HCT116 (cell line): ENCODE results near the gene CD2BP2. TPM values are rescaled to one million over a fixed set of nuclear protein-coding genes. Genes with fewer than 3 reads are reported as not detected.

ENCODE experiments used
- ATAC-seq: fragments of 200-7000 bp; cut with Tn5 transposase; 2 replicates; pipeline ENCODE4 v1.9.1; 2020; ENCODE audit warnings: mild to moderate bottlenecking, moderate library complexity
- BruUV-seq: library from RNA; stranded (reverse); fragments of 400-500 nt; replicated peaks from 2 replicates; lab custom pipeline; 2021; lab: Mats Ljungman, UMichigan
- CTCF ChIA-PET: fragments of 300-600 bp; sonication (Branson Sonifier 250); formaldehyde crosslinking; loops from one replicate; lab custom pipeline; 2021; ENCODE audit warnings: antibody characterized with exemption; lab: Charles Lee
- POLR2A ChIA-PET: fragments of 300-600, 350-600 bp; sonication (Branson Sonifier 250); formaldehyde crosslinking; loops from one replicate; lab custom pipeline; 2021; ENCODE audit warnings: antibody characterized with exemption; lab: Charles Lee
- RAD21 ChIA-PET, 2 experiments: fragments of 300-600 bp; sonication (Branson Sonifier 250); formaldehyde crosslinking; loops; one replicate each; lab custom pipeline; 2023; ENCODE audit warnings: low total read pairs in 2 of 2; ENCODE audit not compliant: uncharacterized antibody in 2 of 2, unreplicated experiment in 2 of 2, low non-redundant PET in 1 of 2; lab: Charles Lee
- DNase-seq: peaks from one replicate; pipeline ENCODE4 v3.0.0-alpha.2; 2010; ENCODE audit warnings: low read depth, low spot score
- H2AFZ ChIP-seq: fragments of 200-600 bp; shearing (Covaris generic), sonication (generic); 2 replicates; pipeline ENCODE4 v1.6.1; 2017; ENCODE audit warnings: low read depth, mixed run types, mixed read lengths, antibody characterized with exemption, low read length; ENCODE audit not compliant: poor library complexity, severe bottlenecking
- H3K27ac ChIP-seq: 2 replicates; pipeline ENCODE4 v1.5.1; 2012; ENCODE audit warnings: low read depth, low read length
- H3K27me3 ChIP-seq: fragments of 200-600 bp; sonication (generic); 2 replicates; pipeline ENCODE4 v1.6.1; 2016; ENCODE audit warnings: mixed run types, low read length, mixed read lengths; ENCODE audit not compliant: insufficient read depth
- H3K36me3 ChIP-seq, 2 experiments: fragments of 200-500 bp in 1 of 2; fragments of 200-600 bp in 1 of 2; sonication (Bioruptor generic) in 1 of 2; sonication (generic) in 1 of 2; 2 replicates each; pipeline versions ENCODE4 v1.5.1 to v1.6.1; 2014 to 2016; ENCODE audit warnings: low read length in 2 of 2, inconsistent platforms in 1 of 2, mixed read lengths in 1 of 2, mixed run types in 1 of 2; ENCODE audit not compliant: insufficient read depth in 2 of 2, control insufficient read depth in 1 of 2
- H3K4me1 ChIP-seq, 2 experiments: fragments of 200-600 bp in 1 of 2; sonication (generic) in 1 of 2; 2 replicates each; pipeline versions ENCODE4 v1.5.1 to v1.6.1; 2012 to 2017; ENCODE audit warnings: low read length in 2 of 2, inconsistent platforms in 1 of 2, mild to moderate bottlenecking in 1 of 2, mixed read lengths in 1 of 2, mixed run types in 1 of 2, moderate library complexity in 1 of 2; ENCODE audit not compliant: insufficient read depth in 2 of 2, control insufficient read depth in 1 of 2
- H3K4me2 ChIP-seq: fragments of 200-600 bp; sonication (generic); 2 replicates; pipeline ENCODE4 v1.6.1; 2017; ENCODE audit warnings: mixed run types, low read length, mixed read lengths
- H3K4me3 ChIP-seq, 2 experiments: fragments of 200-600 bp in 1 of 2; sonication (generic) in 1 of 2; replicated peaks in 1 of 2; 2 replicates each; pipeline ENCODE4 v1.5.1; 2011 to 2016; ENCODE audit warnings: low read length in 2 of 2, control low read depth in 1 of 2, low read depth in 1 of 2, mild to moderate bottlenecking in 1 of 2, mixed read lengths in 1 of 2, mixed run types in 1 of 2
- H3K79me2 ChIP-seq: fragments of 200-600 bp; sonication (generic); 2 replicates; pipeline ENCODE4 v1.6.1; 2017; ENCODE audit warnings: mild to moderate bottlenecking, mixed run types, low read length, moderate library complexity, mixed read lengths; ENCODE audit not compliant: insufficient read depth
- H3K9ac ChIP-seq: fragments of 200-600 bp; sonication (generic); 2 replicates; pipeline ENCODE4 v1.6.1; 2016; ENCODE audit warnings: low read length, mixed read lengths
- H3K9me2 ChIP-seq: fragments of 200-600 bp; sonication (generic), shearing (Covaris generic); 2 replicates; pipeline ENCODE4 v1.6.1; 2017; ENCODE audit warnings: mixed run types, mild to moderate bottlenecking, moderate library complexity; ENCODE audit not compliant: insufficient read depth
- H3K9me3 ChIP-seq, 2 experiments: fragments of 200-500 bp in 1 of 2; fragments of 200-600 bp in 1 of 2; sonication (Bioruptor generic) in 1 of 2; sonication (generic) in 1 of 2; 2 replicates each; pipeline ENCODE4 v1.6.1; 2014 to 2017; ENCODE audit warnings: low read length in 2 of 2, mixed read lengths in 2 of 2, inconsistent platforms in 1 of 2, low read depth in 1 of 2, mild to moderate bottlenecking in 1 of 2, mixed run types in 1 of 2, moderate library complexity in 1 of 2; ENCODE audit not compliant: control insufficient read depth in 1 of 2, insufficient read depth in 1 of 2
- H4K20me1 ChIP-seq: fragments of 200-600 bp; sonication (generic), shearing (Covaris generic); 2 replicates; pipeline ENCODE4 v1.6.1; 2017; ENCODE audit warnings: mixed run types, mild to moderate bottlenecking, moderate library complexity; ENCODE audit not compliant: insufficient read depth
- CBX3 ChIP-seq: IDR thresholded peaks from 2 replicates; pipeline ENCODE4 v1.6.1; 2012; ENCODE audit warnings: low read depth
- CEBPB ChIP-seq: IDR thresholded peaks from 2 replicates; pipeline ENCODE4 v1.6.1; 2012; ENCODE audit warnings: low read depth
- EZH2 ChIP-seq: fragments of 200-600 bp; sonication (generic); IDR thresholded peaks from 2 replicates; pipeline ENCODE4 v1.6.1; 2017; ENCODE audit warnings: antibody characterized with exemption, mixed run types
- EZH2phosphoT487 ChIP-seq: fragments of 200-600 bp; IDR thresholded peaks from 2 replicates; pipeline ENCODE4 v1.6.1; 2018; ENCODE audit warnings: antibody characterized with exemption, borderline replicate concordance
- FOSL1 ChIP-seq: IDR thresholded peaks from 2 replicates; pipeline ENCODE4 v1.6.1; 2012; ENCODE audit warnings: low read depth
- JUND ChIP-seq: IDR thresholded peaks from 2 replicates; pipeline ENCODE4 v1.6.1; 2012
- POLR2A ChIP-seq: IDR thresholded peaks from 2 replicates; pipeline ENCODE4 v1.7.0; 2011; ENCODE audit warnings: borderline replicate concordance; ENCODE audit not compliant: insufficient read depth, insufficient read length; ENCODE audit errors: extremely low read depth
- RAD21 ChIP-seq: IDR thresholded peaks from 2 replicates; pipeline ENCODE4 v1.6.1; 2012; ENCODE audit warnings: low read depth, mild to moderate bottlenecking
- SIN3A ChIP-seq: IDR thresholded peaks from 2 replicates; pipeline ENCODE4 v1.6.1; 2012; ENCODE audit warnings: low read depth
- SRF ChIP-seq: IDR thresholded peaks from 2 replicates; pipeline ENCODE4 v1.6.1; 2012; ENCODE audit warnings: low read depth
- YY1 ChIP-seq: IDR thresholded peaks from 2 replicates; pipeline ENCODE4 v1.6.1; 2011; ENCODE audit warnings: low read length, low read depth, moderate library complexity, mild to moderate bottlenecking; ENCODE audit not compliant: insufficient replicate concordance; ENCODE audit errors: extremely low read depth
- ZNF274 ChIP-seq: fragments of 200-500 bp; sonication (Bioruptor generic); IDR thresholded peaks from 2 replicates; pipeline ENCODE4 v1.6.1; 2014; ENCODE audit warnings: mild to moderate bottlenecking, low read depth, low read length, inconsistent platforms
- intact Hi-C: fragments of 100-400 bp; cut with micrococcal nuclease; formaldehyde crosslinking; loops from 2 replicates; pipeline ENCODE4 v1.10.0; 2022
- total RNA-seq: library from RNA; stranded (reverse); gene quantifications from one replicate; pipeline ENCODE4 v1.2.1, GENCODE V29; 2021; ENCODE audit not compliant: unreplicated experiment
- TF ChIP-seq, protein P1 (sequence below): IDR thresholded peaks from 2 replicates; pipeline ENCODE4 v1.6.1; 2012; ENCODE audit warnings: low read depth
- TF ChIP-seq, protein P2 (sequence below): IDR thresholded peaks from 2 replicates; pipeline ENCODE4 v1.6.1; 2012
- TF ChIP-seq, protein P3 (sequence below): IDR thresholded peaks from 2 replicates; pipeline ENCODE4 v1.6.1; 2011; ENCODE audit warnings: mild to moderate bottlenecking, low read length, moderate library complexity; ENCODE audit not compliant: insufficient replicate concordance; ENCODE audit errors: extremely low read depth
- TF ChIP-seq, protein P4 (sequence below), 3 experiments: fragments of 200-600 bp in 1 of 3; sonication (generic) in 1 of 3; IDR thresholded peaks in 2 of 3; conservative IDR thresholded peaks in 1 of 3; 2 replicates each; pipeline ENCODE4 v1.5.1; 2012 to 2017; ENCODE audit warnings: low read depth in 2 of 3, low read length in 2 of 3, antibody characterized with exemption in 1 of 3, borderline replicate concordance in 1 of 3, control low read depth in 1 of 3, mild to moderate bottlenecking in 1 of 3, mixed read lengths in 1 of 3, mixed run types in 1 of 3, moderate library complexity in 1 of 3; ENCODE audit not compliant: insufficient read depth in 1 of 3
- TF ChIP-seq, protein P5 (sequence below): IDR thresholded peaks from 2 replicates; pipeline ENCODE4 v1.6.1; 2012

CD2BP2 gene
- total RNA-seq, 1 experiment from 2014 or later = 51.8 TPM

DNA sequence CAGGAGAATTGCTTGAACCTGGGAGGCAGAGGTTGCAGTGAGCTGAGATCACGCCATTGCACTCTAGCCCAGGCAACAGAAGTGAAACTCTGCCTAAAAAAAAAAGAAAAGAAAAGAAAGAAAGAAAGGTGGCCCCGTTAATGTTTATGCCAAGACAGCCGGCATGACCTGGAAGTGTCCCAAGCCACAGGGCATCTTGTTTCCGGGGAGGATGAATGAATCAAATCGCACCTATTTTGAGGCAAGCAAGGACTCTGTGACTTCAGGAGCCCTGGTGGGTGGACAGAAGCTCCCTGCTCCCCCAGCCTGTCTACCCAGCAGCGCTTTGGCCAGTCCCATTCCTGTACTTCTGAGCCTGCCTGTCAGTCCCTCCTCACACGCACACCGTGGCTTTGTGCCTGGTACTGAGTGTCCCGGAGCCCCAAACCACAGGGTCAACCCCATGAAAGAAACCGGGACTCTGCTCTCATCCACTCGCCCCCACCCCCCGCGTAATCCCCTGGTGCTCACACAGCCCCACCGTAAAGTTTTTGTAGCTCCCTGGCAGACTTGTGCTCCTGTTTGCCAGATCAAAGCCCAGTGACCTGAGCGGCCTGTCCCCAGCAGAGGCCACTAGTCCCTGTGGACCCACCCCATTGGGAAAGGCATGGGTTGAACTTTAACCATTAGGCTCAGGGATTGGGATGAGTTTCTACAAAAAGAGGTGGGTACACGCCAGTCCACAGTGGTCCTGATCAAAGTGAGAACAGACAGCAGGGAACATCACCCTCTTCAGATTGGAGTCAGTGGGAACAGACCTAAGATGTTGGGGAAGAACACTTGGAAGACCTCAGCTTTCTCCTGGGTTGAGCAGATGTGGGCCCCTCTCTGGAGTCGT is 19.3 kb downstream of the CD2BP2 start:
- Histone ChIP-seq H3K4me1 (peaks cover 8 to 10% of the 10 kb centered on the region in 2 experiments; a peak in 3 of 4 replicates), H3K27me3 (no peaks in the 10 kb centered on the region), H3K9ac (peak overlapping the region; percentile 70), H3K9me2 (no peaks in the 10 kb centered on the region), H3K36me3 (no peaks in the 10 kb centered on the region), H3K9me3 (no peaks in the 10 kb centered on the region), H3K27ac (peak overlapping the region; percentile 92), H3K4me3 (peak overlapping the region; percentile 35 to 63), H3K79me2 (peaks cover 5% of the 10 kb centered on the region), H2AFZ (no peak overlapping the region), H3K4me2 (peak overlapping the region; percentile 70), H4K20me1 (no peaks in the 10 kb centered on the region)
- TSS peak; percentile 77 for BruUV-seq
- POLR2A ChIA-PET = interaction anchor here (1.2 to 1.3 kb wide), 2 partner anchors 35 to 72 kb away, joined by 5 read pairs; partner anchors contain the start of genes TBC1D10B and ZNF771
- no peak for DNase-seq
- no peak for ATAC-seq
- TF ChIP-seq EZH2 = no peak
- TF ChIP-seq, protein P1, sequence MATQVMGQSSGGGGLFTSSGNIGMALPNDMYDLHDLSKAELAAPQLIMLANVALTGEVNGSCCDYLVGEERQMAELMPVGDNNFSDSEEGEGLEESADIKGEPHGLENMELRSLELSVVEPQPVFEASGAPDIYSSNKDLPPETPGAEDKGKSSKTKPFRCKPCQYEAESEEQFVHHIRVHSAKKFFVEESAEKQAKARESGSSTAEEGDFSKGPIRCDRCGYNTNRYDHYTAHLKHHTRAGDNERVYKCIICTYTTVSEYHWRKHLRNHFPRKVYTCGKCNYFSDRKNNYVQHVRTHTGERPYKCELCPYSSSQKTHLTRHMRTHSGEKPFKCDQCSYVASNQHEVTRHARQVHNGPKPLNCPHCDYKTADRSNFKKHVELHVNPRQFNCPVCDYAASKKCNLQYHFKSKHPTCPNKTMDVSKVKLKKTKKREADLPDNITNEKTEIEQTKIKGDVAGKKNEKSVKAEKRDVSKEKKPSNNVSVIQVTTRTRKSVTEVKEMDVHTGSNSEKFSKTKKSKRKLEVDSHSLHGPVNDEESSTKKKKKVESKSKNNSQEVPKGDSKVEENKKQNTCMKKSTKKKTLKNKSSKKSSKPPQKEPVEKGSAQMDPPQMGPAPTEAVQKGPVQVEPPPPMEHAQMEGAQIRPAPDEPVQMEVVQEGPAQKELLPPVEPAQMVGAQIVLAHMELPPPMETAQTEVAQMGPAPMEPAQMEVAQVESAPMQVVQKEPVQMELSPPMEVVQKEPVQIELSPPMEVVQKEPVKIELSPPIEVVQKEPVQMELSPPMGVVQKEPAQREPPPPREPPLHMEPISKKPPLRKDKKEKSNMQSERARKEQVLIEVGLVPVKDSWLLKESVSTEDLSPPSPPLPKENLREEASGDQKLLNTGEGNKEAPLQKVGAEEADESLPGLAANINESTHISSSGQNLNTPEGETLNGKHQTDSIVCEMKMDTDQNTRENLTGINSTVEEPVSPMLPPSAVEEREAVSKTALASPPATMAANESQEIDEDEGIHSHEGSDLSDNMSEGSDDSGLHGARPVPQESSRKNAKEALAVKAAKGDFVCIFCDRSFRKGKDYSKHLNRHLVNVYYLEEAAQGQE = no peak
- TF ChIP-seq ZNF274 = no peak
- no peak for TF ChIP-seq SRF
- TF ChIP-seq EZH2phosphoT487 = no peak
- TF ChIP-seq, protein P2, sequence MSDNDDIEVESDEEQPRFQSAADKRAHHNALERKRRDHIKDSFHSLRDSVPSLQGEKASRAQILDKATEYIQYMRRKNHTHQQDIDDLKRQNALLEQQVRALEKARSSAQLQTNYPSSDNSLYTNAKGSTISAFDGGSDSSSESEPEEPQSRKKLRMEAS = no peak
- TF ChIP-seq CBX3 = no peak
- TF ChIP-seq JUND = no peak
- TF ChIP-seq, protein P3, sequence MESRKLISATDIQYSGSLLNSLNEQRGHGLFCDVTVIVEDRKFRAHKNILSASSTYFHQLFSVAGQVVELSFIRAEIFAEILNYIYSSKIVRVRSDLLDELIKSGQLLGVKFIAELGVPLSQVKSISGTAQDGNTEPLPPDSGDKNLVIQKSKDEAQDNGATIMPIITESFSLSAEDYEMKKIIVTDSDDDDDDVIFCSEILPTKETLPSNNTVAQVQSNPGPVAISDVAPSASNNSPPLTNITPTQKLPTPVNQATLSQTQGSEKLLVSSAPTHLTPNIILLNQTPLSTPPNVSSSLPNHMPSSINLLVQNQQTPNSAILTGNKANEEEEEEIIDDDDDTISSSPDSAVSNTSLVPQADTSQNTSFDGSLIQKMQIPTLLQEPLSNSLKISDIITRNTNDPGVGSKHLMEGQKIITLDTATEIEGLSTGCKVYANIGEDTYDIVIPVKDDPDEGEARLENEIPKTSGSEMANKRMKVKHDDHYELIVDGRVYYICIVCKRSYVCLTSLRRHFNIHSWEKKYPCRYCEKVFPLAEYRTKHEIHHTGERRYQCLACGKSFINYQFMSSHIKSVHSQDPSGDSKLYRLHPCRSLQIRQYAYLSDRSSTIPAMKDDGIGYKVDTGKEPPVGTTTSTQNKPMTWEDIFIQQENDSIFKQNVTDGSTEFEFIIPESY = no peak
- TF ChIP-seq POLR2A = no peak
- no peak for TF ChIP-seq SIN3A
- no peak for TF ChIP-seq FOSL1
- no peak for TF ChIP-seq YY1
- no peak for TF ChIP-seq CEBPB
- TF ChIP-seq, protein P4, sequence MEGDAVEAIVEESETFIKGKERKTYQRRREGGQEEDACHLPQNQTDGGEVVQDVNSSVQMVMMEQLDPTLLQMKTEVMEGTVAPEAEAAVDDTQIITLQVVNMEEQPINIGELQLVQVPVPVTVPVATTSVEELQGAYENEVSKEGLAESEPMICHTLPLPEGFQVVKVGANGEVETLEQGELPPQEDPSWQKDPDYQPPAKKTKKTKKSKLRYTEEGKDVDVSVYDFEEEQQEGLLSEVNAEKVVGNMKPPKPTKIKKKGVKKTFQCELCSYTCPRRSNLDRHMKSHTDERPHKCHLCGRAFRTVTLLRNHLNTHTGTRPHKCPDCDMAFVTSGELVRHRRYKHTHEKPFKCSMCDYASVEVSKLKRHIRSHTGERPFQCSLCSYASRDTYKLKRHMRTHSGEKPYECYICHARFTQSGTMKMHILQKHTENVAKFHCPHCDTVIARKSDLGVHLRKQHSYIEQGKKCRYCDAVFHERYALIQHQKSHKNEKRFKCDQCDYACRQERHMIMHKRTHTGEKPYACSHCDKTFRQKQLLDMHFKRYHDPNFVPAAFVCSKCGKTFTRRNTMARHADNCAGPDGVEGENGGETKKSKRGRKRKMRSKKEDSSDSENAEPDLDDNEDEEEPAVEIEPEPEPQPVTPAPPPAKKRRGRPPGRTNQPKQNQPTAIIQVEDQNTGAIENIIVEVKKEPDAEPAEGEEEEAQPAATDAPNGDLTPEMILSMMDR (IDR thresholded peaks at IDR 0.05 in 2 of 3, conservative IDR thresholded peaks at IDR 0.05 in 1 of 3; ENCODE audit: borderline replicate concordance in 1 of 3, insufficient read depth in 1 of 3, low read depth in 2 of 3, low read length in 2 of 3) = no peak
- TF ChIP-seq RAD21 = no peak
- TF ChIP-seq, protein P5, sequence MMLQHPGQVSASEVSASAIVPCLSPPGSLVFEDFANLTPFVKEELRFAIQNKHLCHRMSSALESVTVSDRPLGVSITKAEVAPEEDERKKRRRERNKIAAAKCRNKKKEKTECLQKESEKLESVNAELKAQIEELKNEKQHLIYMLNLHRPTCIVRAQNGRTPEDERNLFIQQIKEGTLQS = no peak
- intact Hi-C loops = no loop called here
- CTCF ChIA-PET = interaction anchor here (1.1 kb wide), 2 partner anchors 35 to 223 kb away, joined by 3 to 4 read pairs; partner anchors contain the start of gene TBC1D10B
- RAD21 ChIA-PET = no interaction called here
